EH (cell line): ENCODE measurements around the gene ABHD15.

ENCODE experiments used
- DNase-seq: peaks from one replicate; pipeline ENCODE4 v3.0.0-alpha.2; 2015; ENCODE audit warnings: low read depth

Gene ABHD15

DNA sequence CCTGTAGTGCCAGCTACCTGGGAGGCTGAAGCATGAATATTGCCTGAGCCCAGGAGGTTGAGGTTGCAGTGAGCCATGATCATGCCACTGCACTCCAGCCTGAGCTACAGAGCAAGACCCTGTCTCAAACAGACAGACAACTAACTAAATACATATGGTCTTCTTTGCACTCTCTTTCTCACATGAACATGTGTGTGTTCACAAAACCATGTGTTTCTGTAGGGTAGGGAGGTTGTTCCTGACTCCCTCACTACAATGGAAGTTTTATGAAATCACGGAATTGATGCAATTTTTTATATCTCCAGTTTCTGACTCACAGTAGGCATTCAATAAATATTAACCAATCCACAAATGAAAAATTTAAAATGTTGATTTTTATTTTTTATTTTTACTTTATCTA is 48.5 kb downstream of the ABHD15 start:
- DNase-seq: no peak

DNA sequence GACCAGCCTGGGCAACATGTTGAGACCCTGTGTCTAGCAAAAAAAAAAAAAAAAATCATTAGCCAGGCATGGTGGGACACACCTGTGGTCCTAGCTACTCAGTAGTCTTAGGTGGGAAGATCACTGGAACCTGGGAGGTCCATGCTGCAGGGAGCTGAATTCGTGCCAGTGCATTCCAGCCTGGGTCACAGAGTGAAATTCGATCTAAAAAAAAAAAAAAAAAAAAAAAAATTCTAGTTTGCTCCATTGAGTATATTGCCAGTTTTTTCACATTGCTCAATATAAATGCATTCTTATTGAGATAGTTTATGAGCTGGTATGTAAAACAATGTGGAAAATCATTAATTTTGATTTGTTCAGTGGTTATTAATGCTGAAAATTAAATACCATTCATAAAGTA is 52.0 kb downstream of the ABHD15 start:
- peak; percentile 56 for DNase-seq

GRCh38 chr17:29510953-29511352 is 55.9 kb downstream of the ABHD15 start:
- DNase-seq: no peak
